HL-60/S4 treated with retinoic acid at 250 ng/mL for 4 days and 3 days (cell line): ENCODE data around the gene EXOC6B.

Experiments used
- in situ Hi-C: fragments of 300-500 bp; cut with MboI; formaldehyde crosslinking; loops from 2 replicates; pipeline ENCODE4 v1.7.0; 2022; ENCODE audit warnings: low sequenced_read_pairs

Gene EXOC6B

DNA sequence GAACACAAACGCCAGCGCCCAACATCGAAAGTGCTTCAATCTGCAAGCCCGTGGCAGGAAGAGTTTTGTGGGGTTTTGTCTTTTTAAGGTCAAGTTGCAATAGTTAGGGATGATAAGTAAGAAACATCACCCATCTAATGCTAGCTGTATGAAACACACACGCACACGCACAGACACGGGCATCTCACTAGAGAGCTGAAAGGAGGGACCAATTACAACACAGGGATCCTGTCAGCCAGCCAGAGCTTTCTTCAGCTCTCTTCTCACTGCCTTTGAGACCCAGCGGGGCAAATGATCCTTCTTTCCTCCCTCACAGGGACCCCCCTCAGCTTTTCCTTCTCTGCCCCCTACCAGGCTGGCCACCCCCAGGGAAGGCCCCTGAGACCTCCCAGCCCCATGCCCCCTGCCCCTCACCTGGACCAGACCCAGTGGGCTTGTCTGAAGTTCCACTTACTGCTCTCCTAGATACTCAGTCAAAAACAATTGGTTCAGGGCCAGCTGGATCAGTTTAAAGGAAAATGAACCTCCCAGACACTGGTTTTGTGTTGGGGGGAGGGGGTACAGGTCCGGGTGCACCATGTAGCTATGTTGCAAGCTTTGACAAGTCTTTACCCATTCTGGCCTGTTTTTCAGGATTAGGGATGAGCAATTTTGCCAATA, 696.0 kb downstream of the EXOC6B start:
- in situ Hi-C loops, result no loop called here

DNA sequence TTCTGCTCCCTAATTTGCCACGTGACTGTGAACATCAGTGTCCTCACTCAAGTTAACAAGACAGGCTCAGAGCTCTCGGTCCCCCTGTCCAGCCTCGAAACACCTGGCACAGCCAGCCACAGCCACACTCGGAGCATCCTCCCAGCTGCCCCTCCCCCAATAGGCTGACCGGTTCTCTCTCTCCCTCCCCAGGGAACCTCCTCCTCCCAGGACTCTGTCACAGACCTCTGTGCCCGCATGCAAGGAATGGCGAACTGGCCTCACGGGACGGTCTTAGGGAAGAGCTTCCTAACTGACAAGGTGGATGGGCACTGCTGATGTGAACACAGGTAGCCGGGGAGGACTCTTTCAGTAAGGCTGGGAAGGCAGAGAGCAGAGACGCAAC, 697.0 kb downstream of the EXOC6B start:
- in situ Hi-C loops, result no loop called here

DNA sequence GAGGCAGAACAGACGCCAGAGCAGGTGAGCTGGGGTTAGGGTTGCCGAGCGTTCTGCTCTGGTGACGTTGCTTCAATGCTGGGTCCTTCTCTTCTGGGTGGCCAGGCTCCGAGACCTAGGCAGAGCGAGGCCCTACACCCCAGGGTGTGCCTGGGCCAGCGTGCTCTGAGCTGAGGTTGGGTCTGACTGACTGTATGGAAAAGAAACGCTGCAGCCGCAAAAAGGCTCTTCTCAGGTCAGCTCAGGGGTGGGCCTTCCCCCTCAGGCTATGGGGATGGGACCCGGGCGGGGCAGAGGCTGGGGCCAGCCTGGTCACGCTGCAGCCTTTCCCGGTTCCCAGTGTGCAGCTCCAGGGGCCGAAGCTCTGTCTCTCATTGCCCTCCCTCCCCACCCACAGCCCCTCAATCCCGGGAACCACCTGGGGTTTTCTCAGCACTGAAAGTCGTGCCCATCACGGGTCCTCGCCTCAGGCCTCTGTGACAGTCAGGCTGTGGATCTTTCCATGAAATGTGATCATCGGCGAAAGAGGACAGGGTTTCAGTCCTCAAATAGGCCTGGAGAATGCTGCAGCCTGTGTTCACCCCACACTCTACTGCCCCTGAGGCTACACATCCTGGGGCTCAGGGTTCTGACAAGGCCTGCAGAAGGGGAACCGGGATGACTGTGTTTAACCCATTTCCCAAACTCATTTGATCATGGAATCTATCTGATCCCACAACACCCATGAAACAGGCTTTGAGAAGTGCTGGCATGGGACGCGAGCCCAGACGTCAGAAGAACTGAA, 697.6 kb downstream of the EXOC6B start:
- in situ Hi-C loops, result no loop called here

GRCh38 chr2:72127401-72128058, 698.3 kb downstream of the EXOC6B start:
- in situ Hi-C loops, result no loop called here

DNA sequence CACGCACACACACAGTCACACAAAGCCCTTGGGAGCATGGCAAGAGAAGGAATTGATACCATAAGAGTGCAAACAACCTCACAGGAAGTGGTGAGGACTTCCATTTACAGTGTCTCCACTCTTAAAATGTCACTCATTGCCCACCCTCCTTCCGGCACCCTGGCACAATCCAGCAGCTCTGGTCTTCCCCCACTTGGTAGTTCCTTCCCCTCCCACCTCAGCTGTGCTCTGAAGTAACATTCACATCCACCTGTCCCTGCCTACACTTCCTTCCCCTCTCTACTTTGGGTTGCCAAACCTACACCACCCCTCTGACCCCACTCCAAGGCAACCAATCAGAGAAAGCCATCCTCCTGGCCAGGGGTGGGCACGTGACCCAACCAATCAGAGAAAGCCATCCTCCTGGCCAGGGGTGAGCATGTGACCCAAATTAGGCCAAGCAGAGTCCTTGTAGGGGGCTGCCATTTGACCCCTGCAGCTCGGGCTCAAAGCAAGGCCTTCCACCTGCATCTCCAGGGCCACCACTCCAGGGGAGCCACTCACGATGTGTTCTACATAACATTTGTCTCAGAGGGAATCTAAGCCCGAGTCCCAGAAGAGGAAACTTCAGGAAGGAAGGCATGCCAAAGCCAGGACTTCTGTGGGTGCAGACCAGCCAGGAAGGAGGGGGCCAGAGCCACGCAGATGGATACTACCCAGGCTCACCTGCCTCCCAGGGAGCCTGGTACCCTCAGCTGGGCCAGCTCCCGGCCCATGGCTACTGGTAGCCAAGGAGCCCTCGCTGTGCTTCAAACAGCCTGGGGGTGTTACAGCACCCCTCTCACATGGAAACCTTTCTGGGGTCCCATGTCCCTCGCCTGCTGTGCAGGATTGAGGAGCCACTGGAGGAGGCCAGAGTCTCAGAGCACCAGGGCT, 699.4 kb downstream of the EXOC6B start:
- in situ Hi-C loops, result no loop called here
